Testis (tissue), 2 donors: ENCODE data around the gene TRPC4AP.

Experiments
- CTCF ChIP-seq, 3 experiments: fragments of 450-650 bp in 2 of 3; fragments of 200-600 bp in 1 of 3; sonication (generic) in 1 of 3; IDR thresholded peaks; one replicate each; pipeline ENCODE4 v1.5.1; 2016 to 2019; ENCODE audit warnings: antibody characterized with exemption in 3 of 3, mild to moderate bottlenecking in 2 of 3, moderate library complexity in 1 of 3
- POLR2A ChIP-seq: fragments of 450-650 bp; IDR thresholded peaks from one replicate; pipeline ENCODE4 v1.6.1; 2017; ENCODE audit warnings: antibody characterized with exemption, mild to moderate bottlenecking, moderate library complexity

- no peak for TF ChIP-seq POLR2A
- no peak for TF ChIP-seq CTCF (IDR thresholded peaks at IDR 0.05)
Measured at GRCh38 chr20:35085477-35086225, 7.0 kb downstream of the TRPC4AP start.
